HepG2 (cell line): ENCODE results near the gene SMYD1. TPM values are rescaled to one million over a fixed set of nuclear protein-coding genes. Genes with fewer than 3 reads are reported as not detected.
A peak's percentile ranks its signal among the peaks of the same experiment; 100 is the strongest.

Experiments used
- ELF3 ChIP-seq: IDR thresholded peaks from 2 replicates; pipeline ENCODE4 v1.6.1; 2016; ENCODE audit warnings: missing genetic modification reagents, missing compliant biosample characterization
- HNF4A ChIP-seq: sonication (generic); formaldehyde crosslinking; IDR thresholded peaks from 2 replicates; pipeline ENCODE4 v1.4.0; 2020; ENCODE audit warnings: missing genetic modification reagents
- IKZF4 ChIP-seq: sonication (generic); formaldehyde crosslinking; IDR thresholded peaks from 2 replicates; pipeline ENCODE4 v1.5.1; 2020; ENCODE audit warnings: borderline replicate concordance, mild to moderate bottlenecking, low read depth, missing genetic modification reagents; ENCODE audit errors: not compliant biosample characterization
- MED1 ChIP-seq: sonication (generic); formaldehyde crosslinking; IDR thresholded peaks from 2 replicates; pipeline ENCODE4 v1.4.0; 2020; ENCODE audit warnings: missing genetic modification reagents
- SRSF9 ChIP-seq: fragments of 200-400 bp; formaldehyde crosslinking; IDR thresholded peaks from 2 replicates; pipeline ENCODE4 v1.6.1; 2018; ENCODE audit warnings: borderline replicate concordance, mild to moderate bottlenecking, low read depth, low read length; ENCODE audit not compliant: insufficient read depth, poor library complexity, severe bottlenecking
- ZFP41 ChIP-seq: sonication (generic); formaldehyde crosslinking; IDR thresholded peaks from 2 replicates; pipeline ENCODE4 v1.4.0; 2020; ENCODE audit warnings: mild to moderate bottlenecking, missing genetic modification reagents, borderline replicate concordance
- ZNF24 ChIP-seq: fragments of 450-650 bp; IDR thresholded peaks from 2 replicates; pipeline ENCODE4 v1.6.1; 2017; ENCODE audit warnings: antibody characterized with exemption, mild to moderate bottlenecking
- ZNF382 ChIP-seq: sonication (generic); formaldehyde crosslinking; IDR thresholded peaks from 2 replicates; pipeline ENCODE4 v1.5.0; 2020; ENCODE audit warnings: missing genetic modification reagents, mild to moderate bottlenecking, borderline replicate concordance
- ZNF674 ChIP-seq: sonication (generic); formaldehyde crosslinking; IDR thresholded peaks from 2 replicates; pipeline ENCODE4 v1.5.0; 2020; ENCODE audit warnings: low read depth, mild to moderate bottlenecking, missing genetic modification reagents
- ZNF782 ChIP-seq: sonication (generic); formaldehyde crosslinking; IDR thresholded peaks from 2 replicates; pipeline ENCODE4 v1.4.0; 2020; ENCODE audit warnings: missing genetic modification reagents, mild to moderate bottlenecking, borderline replicate concordance
- polyA plus RNA-seq, 8 experiments: library from polyadenylated mRNA; depleted of rRNA in 3 of 8; stranded (reverse) in 7 of 8; unstranded in 1 of 8; fragments of >200 nt; fragmentation: Illumina TruSeq in 4 of 8; extraction: Trizol in 4 of 8; gene quantifications; 2 replicates each; pipeline versions ENCODE4 v1.2.1 to v1.2.3, GENCODE V29; 2011 to 2016; ENCODE audit warnings: low read depth in 4 of 8, missing spikeins in 1 of 8, mixed read lengths in 1 of 8; ENCODE audit not compliant: insufficient read depth in 1 of 8
- total RNA-seq, 5 experiments: library from RNA; depleted of rRNA; stranded (reverse); fragments of >200 nt; fragmentation: Illumina TruSeq; extraction: Trizol; gene quantifications; 2 replicates each; pipeline ENCODE4 v1.2.3, GENCODE V29; 2016; ENCODE audit warnings: low read depth in 1 of 5
- TF ChIP-seq, protein P1 (sequence below): sonication (generic); formaldehyde crosslinking; IDR thresholded peaks from 2 replicates; pipeline ENCODE4 v1.4.0; 2020; ENCODE audit warnings: missing genetic modification reagents
- TF ChIP-seq, protein P2 (sequence below): sonication (generic); formaldehyde crosslinking; IDR thresholded peaks from 2 replicates; pipeline ENCODE4 v1.5.0; 2020; ENCODE audit warnings: mild to moderate bottlenecking, missing genetic modification reagents, moderate library complexity

The SMYD1 gene
- total and polyA plus RNA-seq, 2 of the 13 experiments (the other 11 are each of a cell fraction or from before 2014, with no cell fraction given), result not detected

DNA sequence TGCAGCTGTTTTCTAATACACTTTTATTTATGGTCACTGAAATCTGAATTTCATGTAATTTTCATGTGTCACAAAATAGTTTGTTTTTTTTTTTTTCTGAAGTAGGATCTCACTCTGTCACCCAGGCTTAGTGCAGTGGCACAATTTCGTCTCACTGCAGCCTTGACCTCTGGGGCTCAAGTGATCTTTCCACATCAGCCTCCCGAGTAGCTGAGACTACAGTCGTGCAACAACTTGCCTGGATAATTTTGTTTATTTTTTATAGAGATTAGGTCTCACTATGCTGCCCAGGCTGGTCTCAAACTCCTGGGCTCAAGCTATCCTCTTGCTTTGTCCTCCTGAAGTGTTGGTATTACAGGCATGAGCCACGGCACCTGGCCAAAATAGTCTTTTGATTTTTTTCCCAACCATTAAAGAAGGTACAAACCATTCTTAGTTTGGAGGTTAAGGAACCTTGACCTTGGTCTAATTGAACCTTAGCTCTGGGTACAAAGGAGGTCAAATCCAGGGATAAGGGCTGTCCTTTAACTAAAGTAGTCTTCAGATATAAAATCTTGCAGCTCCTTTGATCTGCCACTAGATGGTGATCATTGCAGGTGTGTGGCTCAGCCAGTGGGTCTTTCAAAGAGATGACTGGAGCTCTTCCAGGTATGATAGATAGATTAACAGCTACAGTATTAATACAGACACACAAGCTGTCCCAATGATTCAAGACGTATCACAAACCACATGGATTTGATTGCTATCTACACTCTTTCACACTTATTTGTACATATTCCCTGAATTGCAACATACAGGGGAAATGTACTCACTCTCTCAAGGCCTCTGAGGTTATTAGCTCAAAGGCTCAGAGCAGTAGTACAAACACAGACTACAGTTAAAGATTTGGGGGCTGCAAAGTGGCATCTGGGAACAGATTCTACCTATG, 7.4 kb upstream of the SMYD1 start (continued):
- no peak for TF ChIP-seq IKZF4 (CRISPR knock-in tag)
- TF ChIP-seq, protein P1, sequence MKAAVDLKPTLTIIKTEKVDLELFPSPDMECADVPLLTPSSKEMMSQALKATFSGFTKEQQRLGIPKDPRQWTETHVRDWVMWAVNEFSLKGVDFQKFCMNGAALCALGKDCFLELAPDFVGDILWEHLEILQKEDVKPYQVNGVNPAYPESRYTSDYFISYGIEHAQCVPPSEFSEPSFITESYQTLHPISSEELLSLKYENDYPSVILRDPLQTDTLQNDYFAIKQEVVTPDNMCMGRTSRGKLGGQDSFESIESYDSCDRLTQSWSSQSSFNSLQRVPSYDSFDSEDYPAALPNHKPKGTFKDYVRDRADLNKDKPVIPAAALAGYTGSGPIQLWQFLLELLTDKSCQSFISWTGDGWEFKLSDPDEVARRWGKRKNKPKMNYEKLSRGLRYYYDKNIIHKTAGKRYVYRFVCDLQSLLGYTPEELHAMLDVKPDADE (CRISPR knock-in tag), result no peak
- TF ChIP-seq HNF4A, result peak; percentile 36; the same call in 1 of the 2 replicates
- no peak for TF ChIP-seq ELF3 (CRISPR knock-in tag)
- peak; percentile 64 for TF ChIP-seq MED1 (CRISPR knock-in tag)
- TF ChIP-seq ZNF674 (CRISPR knock-in tag), result no peak
- TF ChIP-seq, protein P2, sequence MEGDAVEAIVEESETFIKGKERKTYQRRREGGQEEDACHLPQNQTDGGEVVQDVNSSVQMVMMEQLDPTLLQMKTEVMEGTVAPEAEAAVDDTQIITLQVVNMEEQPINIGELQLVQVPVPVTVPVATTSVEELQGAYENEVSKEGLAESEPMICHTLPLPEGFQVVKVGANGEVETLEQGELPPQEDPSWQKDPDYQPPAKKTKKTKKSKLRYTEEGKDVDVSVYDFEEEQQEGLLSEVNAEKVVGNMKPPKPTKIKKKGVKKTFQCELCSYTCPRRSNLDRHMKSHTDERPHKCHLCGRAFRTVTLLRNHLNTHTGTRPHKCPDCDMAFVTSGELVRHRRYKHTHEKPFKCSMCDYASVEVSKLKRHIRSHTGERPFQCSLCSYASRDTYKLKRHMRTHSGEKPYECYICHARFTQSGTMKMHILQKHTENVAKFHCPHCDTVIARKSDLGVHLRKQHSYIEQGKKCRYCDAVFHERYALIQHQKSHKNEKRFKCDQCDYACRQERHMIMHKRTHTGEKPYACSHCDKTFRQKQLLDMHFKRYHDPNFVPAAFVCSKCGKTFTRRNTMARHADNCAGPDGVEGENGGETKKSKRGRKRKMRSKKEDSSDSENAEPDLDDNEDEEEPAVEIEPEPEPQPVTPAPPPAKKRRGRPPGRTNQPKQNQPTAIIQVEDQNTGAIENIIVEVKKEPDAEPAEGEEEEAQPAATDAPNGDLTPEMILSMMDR (CRISPR knock-in tag), result peak; percentile 90
- no peak for TF ChIP-seq SRSF9
- no peak for TF ChIP-seq ZNF24
- TF ChIP-seq ZNF382 (CRISPR knock-in tag), result no peak
- TF ChIP-seq ZNF782 (CRISPR knock-in tag), result no peak
- no peak for TF ChIP-seq ZFP41
